ENCODE measurements around the gene ECE1.

- TF ChIP-seq, protein P1, sequence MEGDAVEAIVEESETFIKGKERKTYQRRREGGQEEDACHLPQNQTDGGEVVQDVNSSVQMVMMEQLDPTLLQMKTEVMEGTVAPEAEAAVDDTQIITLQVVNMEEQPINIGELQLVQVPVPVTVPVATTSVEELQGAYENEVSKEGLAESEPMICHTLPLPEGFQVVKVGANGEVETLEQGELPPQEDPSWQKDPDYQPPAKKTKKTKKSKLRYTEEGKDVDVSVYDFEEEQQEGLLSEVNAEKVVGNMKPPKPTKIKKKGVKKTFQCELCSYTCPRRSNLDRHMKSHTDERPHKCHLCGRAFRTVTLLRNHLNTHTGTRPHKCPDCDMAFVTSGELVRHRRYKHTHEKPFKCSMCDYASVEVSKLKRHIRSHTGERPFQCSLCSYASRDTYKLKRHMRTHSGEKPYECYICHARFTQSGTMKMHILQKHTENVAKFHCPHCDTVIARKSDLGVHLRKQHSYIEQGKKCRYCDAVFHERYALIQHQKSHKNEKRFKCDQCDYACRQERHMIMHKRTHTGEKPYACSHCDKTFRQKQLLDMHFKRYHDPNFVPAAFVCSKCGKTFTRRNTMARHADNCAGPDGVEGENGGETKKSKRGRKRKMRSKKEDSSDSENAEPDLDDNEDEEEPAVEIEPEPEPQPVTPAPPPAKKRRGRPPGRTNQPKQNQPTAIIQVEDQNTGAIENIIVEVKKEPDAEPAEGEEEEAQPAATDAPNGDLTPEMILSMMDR (IDR thresholded peaks at IDR 0.05 in 8 of 11, conservative IDR thresholded peaks at IDR 0.05 in 3 of 11), result no peak
- TF ChIP-seq POLR2A (IDR thresholded peaks at IDR 0.05), result no peak
- no peak for TF ChIP-seq POLR2AphosphoS5 (IDR thresholded peaks at IDR 0.05)
Observed at GRCh38 chr1:21330544-21330943, 40.3 kb upstream of the ECE1 start.

Measured in spleen (tissue), 7 donors.